ENCODE measurements around the gene MDH1.
A peak's percentile ranks its signal among the peaks of the same experiment; 100 is the strongest.

The MDH1 gene

DNA sequence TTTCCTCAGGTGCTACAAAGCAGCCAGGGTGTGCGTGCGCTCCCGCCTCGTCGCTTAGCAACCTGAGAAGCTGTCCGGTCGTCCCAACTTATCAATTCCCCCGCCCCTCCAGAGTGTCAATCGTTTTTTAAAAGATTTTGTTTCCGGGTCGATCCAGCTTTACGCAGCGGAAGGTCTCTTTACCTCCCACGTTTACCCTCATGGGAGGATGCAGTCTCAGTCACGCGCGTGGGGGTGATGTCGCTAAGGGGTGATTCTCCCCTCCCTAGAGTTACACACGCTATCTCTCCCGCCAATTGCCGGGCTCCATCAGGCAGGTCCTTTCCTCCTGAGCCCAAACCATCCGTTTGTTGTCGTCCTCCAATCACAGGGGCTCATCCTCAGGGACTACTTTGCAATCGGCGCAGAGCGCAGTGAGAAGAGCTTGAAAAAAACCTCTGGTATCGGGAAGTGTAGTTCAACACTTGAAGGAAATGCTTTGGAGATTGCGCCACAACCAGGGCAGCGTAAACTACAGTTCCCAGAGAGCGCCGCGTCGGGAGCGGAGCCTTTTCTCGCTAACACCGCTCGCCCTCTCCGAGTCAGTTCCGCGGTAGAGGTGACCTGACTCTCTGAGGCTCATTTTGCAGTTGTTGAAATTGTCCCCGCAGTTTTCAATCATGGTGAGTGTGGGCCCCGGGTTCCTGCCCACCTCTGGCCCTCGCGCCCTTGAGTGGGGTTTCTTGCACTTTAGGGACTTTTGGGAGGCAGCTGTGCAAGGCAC is at the start of gene MDH1, which contains the start of gene WDPCP:
TSS of gene MDH1 (plus strand) at position 579 of the 763 bp plus-strand sequence. CDS start at position 660, 81 bp downstream.
TSS of gene WDPCP (minus strand) at position 93 of the 763 bp plus-strand sequence. CDS start 206 bp downstream, outside the sequence.
- peak within 1 kb of the TSS; percentile 74 for H3K27ac ChIP-seq (ENCODE audit: extremely low read depth, low read depth, low read length)
- peak within 1 kb of the TSS; percentile 100 for H3K4me3 ChIP-seq (ENCODE audit: low read depth, low read length)
- ChIA-PET CTCF (interaction anchor here (0.5 kb wide), 1 partner anchor 19 kb away, joined by 4 read pairs; no protein-coding TSS in a partner anchor), POLR2A (interaction anchor here (0.6 to 2.4 kb wide), 9 partner anchors 11 to 272 kb away, joined by 3 to 21 read pairs (median 6); partner anchors contain the start of gene UGP2)
- no peaks in the 10 kb centered on the region for H3K9me3 ChIP-seq (ENCODE audit: control insufficient read depth, insufficient read depth, low read depth, low read length)
- H3K4me1 ChIP-seq (ENCODE audit: control insufficient read depth, insufficient read depth, low read length): peaks cover 19% of the 10 kb centered on the region
- peaks cover 14 to 20% of the 10 kb centered on the region in 2 experiments for H3K36me3 ChIP-seq (ENCODE audit: control insufficient read depth in 2 of 2, insufficient read depth in 1 of 2, low read length in 2 of 2)
- TF ChIP-seq BCL11A (tag by site-specific recombination; IDR thresholded peaks at IDR 0.05; ENCODE audit: low read depth): no peak
- no peak for TF ChIP-seq OSR2 (tag by site-specific recombination; IDR thresholded peaks at IDR 0.05)
- TF ChIP-seq ZNF610 (tag by site-specific recombination; IDR thresholded peaks at IDR 0.05; ENCODE audit: borderline replicate concordance): peak; percentile 49; the same call in 1 of the 2 replicates
- TF ChIP-seq, protein P1, sequence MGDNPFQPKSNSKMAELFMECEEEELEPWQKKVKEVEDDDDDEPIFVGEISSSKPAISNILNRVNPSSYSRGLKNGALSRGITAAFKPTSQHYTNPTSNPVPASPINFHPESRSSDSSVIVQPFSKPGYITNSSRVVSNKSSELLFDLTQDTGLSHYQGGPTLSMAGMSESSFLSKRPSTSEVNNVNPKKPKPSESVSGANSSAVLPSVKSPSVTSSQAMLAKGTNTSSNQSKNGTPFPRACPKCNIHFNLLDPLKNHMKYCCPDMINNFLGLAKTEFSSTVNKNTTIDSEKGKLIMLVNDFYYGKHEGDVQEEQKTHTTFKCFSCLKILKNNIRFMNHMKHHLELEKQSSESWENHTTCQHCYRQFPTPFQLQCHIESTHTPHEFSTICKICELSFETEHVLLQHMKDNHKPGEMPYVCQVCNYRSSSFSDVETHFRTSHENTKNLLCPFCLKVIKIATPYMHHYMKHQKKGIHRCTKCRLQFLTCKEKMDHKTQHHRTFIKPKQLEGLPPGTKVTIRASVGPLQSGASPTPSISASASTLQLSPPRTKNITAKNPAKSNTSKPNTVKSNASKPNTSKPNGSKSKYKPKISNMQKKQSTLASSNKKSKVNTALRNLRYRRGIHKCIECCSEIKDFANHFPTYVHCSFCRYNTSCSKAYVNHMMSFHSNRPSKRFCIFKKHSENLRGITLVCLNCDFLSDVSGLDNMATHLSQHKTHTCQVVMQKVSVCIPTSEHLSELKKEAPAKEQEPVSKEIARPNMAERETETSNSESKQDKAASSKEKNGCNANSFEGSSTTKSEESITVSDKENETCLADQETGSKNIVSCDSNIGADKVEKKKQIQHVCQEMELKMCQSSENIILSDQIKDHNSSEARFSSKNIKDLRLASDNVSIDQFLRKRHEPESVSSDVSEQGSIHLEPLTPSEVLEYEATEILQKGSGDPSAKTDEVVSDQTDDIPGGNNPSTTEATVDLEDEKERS (tag by site-specific recombination; IDR thresholded peaks at IDR 0.05): no peak
- no peak for TF ChIP-seq SCRT2 (tag by site-specific recombination; IDR thresholded peaks at IDR 0.05)
- TF ChIP-seq ZNF623 (tag by site-specific recombination; IDR thresholded peaks at IDR 0.05): no peak
- TF ChIP-seq ZNF560 (tag by site-specific recombination; IDR thresholded peaks at IDR 0.05; ENCODE audit: borderline replicate concordance): no peak
- no peak for TF ChIP-seq ZNF423 (tag by site-specific recombination; IDR thresholded peaks at IDR 0.05)
- TF ChIP-seq ZNF121 (tag by site-specific recombination; IDR thresholded peaks at IDR 0.05): no peak
- TF ChIP-seq ZNF600 (tag by site-specific recombination; IDR thresholded peaks at IDR 0.05): no peak
- TF ChIP-seq ZNF112 (tag by site-specific recombination; IDR thresholded peaks at IDR 0.05): no peak
- TF ChIP-seq ZNF148 (tag by site-specific recombination; IDR thresholded peaks at IDR 0.05; ENCODE audit: borderline replicate concordance): no peak
- no peak for TF ChIP-seq ZNF140 (tag by site-specific recombination; IDR thresholded peaks at IDR 0.05)
- peak; percentile 84 for TF ChIP-seq ZNF561 (tag by site-specific recombination; IDR thresholded peaks at IDR 0.05; ENCODE audit: borderline replicate concordance)
- no peak for TF ChIP-seq ZNF776 (tag by site-specific recombination; IDR thresholded peaks at IDR 0.05; ENCODE audit: borderline replicate concordance)
- TF ChIP-seq ZNF677 (tag by site-specific recombination; IDR thresholded peaks at IDR 0.05): no peak
- no peak for TF ChIP-seq ZNF843 (tag by site-specific recombination; IDR thresholded peaks at IDR 0.05)
- no peak for TF ChIP-seq ZNF221 (tag by site-specific recombination; IDR thresholded peaks at IDR 0.05; ENCODE audit: borderline replicate concordance)
- no peak for TF ChIP-seq ZNF544 (tag by site-specific recombination; IDR thresholded peaks at IDR 0.05)
- TF ChIP-seq PBX3 (CRISPR knock-in tag; IDR thresholded peaks at IDR 0.05): no peak; the same call in 1 of the 2 replicates
- no peak for TF ChIP-seq ZSCAN16 (tag by site-specific recombination; IDR thresholded peaks at IDR 0.05)
- no peak for TF ChIP-seq RBAK (tag by site-specific recombination; IDR thresholded peaks at IDR 0.05)
- TF ChIP-seq ZNF501 (tag by site-specific recombination; IDR thresholded peaks at IDR 0.05): peak; percentile 78; the same call in 1 of the 2 replicates
- TF ChIP-seq YY2 (tag by site-specific recombination; IDR thresholded peaks at IDR 0.05): no peak
- TF ChIP-seq ZNF530 (tag by site-specific recombination; IDR thresholded peaks at IDR 0.05; ENCODE audit: low read depth): no peak
- no peak for TF ChIP-seq GLI4 (tag by site-specific recombination; IDR thresholded peaks at IDR 0.05)
- no peak for TF ChIP-seq ZNF785 (tag by site-specific recombination; IDR thresholded peaks at IDR 0.05)
- no peak for TF ChIP-seq ZNF174 (tag by site-specific recombination; IDR thresholded peaks at IDR 0.05)
- no peak for TF ChIP-seq ZNF311 (tag by site-specific recombination; IDR thresholded peaks at IDR 0.05; ENCODE audit: borderline replicate concordance)
- TF ChIP-seq HOXD13 (CRISPR knock-in tag; IDR thresholded peaks at IDR 0.05; ENCODE audit: borderline replicate concordance): no peak
- TF ChIP-seq, protein P2, sequence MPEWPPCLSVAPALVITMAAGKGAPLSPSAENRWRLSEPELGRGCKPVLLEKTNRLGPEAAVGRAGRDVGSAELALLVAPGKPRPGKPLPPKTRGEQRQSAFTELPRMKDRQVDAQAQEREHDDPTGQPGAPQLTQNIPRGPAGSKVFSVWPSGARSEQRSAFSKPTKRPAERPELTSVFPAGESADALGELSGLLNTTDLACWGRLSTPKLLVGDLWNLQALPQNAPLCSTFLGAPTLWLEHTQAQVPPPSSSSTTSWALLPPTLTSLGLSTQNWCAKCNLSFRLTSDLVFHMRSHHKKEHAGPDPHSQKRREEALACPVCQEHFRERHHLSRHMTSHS (tag by site-specific recombination; IDR thresholded peaks at IDR 0.05): no peak

All from HEK293 (cell line).